ENCODE results near the gene NCK1. TPM values are rescaled to one million over a fixed set of nuclear protein-coding genes. Genes with fewer than 3 reads are reported as not detected.

The NCK1 gene
- total and polyA plus RNA-seq, 9 of the 15 experiments (the other 6 are each of a cell fraction or from before 2014, with no cell fraction given) = 17.3 to 30.5 (median 25.0) TPM

DNA sequence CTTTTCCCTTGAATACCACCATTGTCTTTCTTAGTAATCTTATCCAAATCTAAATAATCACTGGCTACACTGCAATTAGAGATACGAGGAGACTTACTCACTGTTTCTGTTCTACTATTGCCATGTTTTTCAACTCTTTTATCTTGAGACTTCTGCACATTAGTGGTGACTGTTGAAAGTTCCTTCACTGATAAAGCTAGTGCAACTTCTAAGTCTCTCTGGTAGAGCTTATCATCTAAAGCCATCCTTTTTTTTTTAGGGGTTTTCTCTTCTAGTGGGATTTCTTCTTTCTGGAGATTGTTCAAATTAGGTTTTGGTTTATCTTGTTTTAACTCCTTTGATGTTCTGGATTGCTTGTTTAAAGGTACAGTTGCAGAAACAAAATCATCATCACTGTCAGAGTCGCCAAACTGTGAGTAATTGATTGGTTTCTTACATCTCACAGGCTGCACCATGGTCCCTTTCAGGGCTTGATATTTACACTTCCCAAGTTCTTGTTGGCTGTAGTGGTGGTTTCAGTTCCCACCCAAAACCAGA, 37.7 kb downstream of the NCK1 start (continued):
- TF ChIP-seq, protein P1, sequence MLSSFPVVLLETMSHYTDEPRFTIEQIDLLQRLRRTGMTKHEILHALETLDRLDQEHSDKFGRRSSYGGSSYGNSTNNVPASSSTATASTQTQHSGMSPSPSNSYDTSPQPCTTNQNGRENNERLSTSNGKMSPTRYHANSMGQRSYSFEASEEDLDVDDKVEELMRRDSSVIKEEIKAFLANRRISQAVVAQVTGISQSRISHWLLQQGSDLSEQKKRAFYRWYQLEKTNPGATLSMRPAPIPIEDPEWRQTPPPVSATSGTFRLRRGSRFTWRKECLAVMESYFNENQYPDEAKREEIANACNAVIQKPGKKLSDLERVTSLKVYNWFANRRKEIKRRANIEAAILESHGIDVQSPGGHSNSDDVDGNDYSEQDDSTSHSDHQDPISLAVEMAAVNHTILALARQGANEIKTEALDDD (IDR thresholded peaks at IDR 0.05) = peak; percentile 62
- TF ChIP-seq ZBED1 (IDR thresholded peaks at IDR 0.05) = no peak
- TF ChIP-seq, protein P2, sequence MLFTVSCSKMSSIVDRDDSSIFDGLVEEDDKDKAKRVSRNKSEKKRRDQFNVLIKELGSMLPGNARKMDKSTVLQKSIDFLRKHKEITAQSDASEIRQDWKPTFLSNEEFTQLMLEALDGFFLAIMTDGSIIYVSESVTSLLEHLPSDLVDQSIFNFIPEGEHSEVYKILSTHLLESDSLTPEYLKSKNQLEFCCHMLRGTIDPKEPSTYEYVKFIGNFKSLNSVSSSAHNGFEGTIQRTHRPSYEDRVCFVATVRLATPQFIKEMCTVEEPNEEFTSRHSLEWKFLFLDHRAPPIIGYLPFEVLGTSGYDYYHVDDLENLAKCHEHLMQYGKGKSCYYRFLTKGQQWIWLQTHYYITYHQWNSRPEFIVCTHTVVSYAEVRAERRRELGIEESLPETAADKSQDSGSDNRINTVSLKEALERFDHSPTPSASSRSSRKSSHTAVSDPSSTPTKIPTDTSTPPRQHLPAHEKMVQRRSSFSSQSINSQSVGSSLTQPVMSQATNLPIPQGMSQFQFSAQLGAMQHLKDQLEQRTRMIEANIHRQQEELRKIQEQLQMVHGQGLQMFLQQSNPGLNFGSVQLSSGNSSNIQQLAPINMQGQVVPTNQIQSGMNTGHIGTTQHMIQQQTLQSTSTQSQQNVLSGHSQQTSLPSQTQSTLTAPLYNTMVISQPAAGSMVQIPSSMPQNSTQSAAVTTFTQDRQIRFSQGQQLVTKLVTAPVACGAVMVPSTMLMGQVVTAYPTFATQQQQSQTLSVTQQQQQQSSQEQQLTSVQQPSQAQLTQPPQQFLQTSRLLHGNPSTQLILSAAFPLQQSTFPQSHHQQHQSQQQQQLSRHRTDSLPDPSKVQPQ (CRISPR knock-in tag; IDR thresholded peaks at IDR 0.05; ENCODE audit: borderline replicate concordance) = no peak
- no peak for TF ChIP-seq FOS (IDR thresholded peaks at IDR 0.05; ENCODE audit: extremely low read depth, insufficient read length)
- TF ChIP-seq PHF21A (IDR thresholded peaks at IDR 0.05; ENCODE audit: borderline replicate concordance, low read depth) = no peak
- TF ChIP-seq SMARCC2 (IDR thresholded peaks at IDR 0.05; ENCODE audit: low read depth) = peak; percentile 61; the same call in 1 of the 2 replicates
- no peak for TF ChIP-seq ZNF282 (CRISPR knock-in tag; IDR thresholded peaks at IDR 0.05)
- TF ChIP-seq, protein P3, sequence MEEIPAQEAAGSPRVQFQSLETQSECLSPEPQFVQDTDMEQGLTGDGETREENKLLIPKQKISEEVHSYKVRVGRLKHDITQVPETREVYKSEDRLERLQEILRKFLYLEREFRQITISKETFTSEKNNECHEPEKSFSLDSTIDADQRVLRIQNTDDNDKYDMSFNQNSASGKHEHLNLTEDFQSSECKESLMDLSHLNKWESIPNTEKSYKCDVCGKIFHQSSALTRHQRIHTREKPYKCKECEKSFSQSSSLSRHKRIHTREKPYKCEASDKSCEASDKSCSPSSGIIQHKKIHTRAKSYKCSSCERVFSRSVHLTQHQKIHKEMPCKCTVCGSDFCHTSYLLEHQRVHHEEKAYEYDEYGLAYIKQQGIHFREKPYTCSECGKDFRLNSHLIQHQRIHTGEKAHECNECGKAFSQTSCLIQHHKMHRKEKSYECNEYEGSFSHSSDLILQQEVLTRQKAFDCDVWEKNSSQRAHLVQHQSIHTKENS (CRISPR knock-in tag; IDR thresholded peaks at IDR 0.05) = no peak
- no peak for TF ChIP-seq ZNF668 (CRISPR knock-in tag; IDR thresholded peaks at IDR 0.05)
- no peak for TF ChIP-seq ZNF707 (CRISPR knock-in tag; conservative IDR thresholded peaks at IDR 0.05)
- TF ChIP-seq CBX5 (IDR thresholded peaks at IDR 0.05; ENCODE audit: borderline replicate concordance, low read depth) = no peak
- no peak for TF ChIP-seq XRCC3 (IDR thresholded peaks at IDR 0.05)
- peak; percentile 84 for TF ChIP-seq MTA2 (IDR thresholded peaks at IDR 0.05; ENCODE audit: low read depth)
- no peak for TF ChIP-seq RBM15 (IDR thresholded peaks at IDR 0.05; ENCODE audit: insufficient read depth, low read length)
- TF ChIP-seq, protein P4, sequence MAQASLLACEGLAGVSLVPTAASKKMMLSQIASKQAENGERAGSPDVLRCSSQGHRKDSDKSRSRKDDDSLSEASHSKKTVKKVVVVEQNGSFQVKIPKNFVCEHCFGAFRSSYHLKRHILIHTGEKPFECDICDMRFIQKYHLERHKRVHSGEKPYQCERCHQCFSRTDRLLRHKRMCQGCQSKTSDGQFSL (CRISPR knock-in tag; IDR thresholded peaks at IDR 0.05) = no peak
- TF ChIP-seq, protein P4 (tag; IDR thresholded peaks at IDR 0.05) = no peak
- TF ChIP-seq SMAD2 (IDR thresholded peaks at IDR 0.05; ENCODE audit: low read depth, low read length) = no peak
- no peak for TF ChIP-seq NEUROD1 (IDR thresholded peaks at IDR 0.05; ENCODE audit: borderline replicate concordance, low read depth, low read length, partially characterized antibody)
- peak; percentile 67; the same call in 1 of the 2 replicates for TF ChIP-seq CC2D1A (IDR thresholded peaks at IDR 0.05)
- no peak for TF ChIP-seq ERF (CRISPR knock-in tag; IDR thresholded peaks at IDR 0.05)
- no peak for TF ChIP-seq BDP1 (IDR thresholded peaks at IDR 0.05; ENCODE audit: insufficient read depth, insufficient read length)
- TF ChIP-seq ZNF174 (CRISPR knock-in tag; IDR thresholded peaks at IDR 0.05) = no peak
- TF ChIP-seq ZNF695 (CRISPR knock-in tag; IDR thresholded peaks at IDR 0.05) = no peak
- no peak for TF ChIP-seq FIP1L1 (IDR thresholded peaks at IDR 0.05; ENCODE audit: low read depth, low read length, poor library complexity, severe bottlenecking)
- TF ChIP-seq ARNT (IDR thresholded peaks at IDR 0.05) = peak; percentile 54 to 99; a peak in 2 of 4 replicates
